Fibroblast of lung (primary cell): ENCODE data around the gene DPH7. TPM values are rescaled to one million over a fixed set of nuclear protein-coding genes. Genes with fewer than 3 reads are reported as not detected.
A peak's percentile ranks its signal among the peaks of the same experiment; 100 is the strongest.

ENCODE experiments used
- DNase-seq, 2 donors: peaks; one replicate each; pipeline versions ENCODE4 v3.0.0 to v3.0.0-alpha.2; 2010; ENCODE audit warnings: low read depth in 2 of 2
- H2AFZ ChIP-seq: 2 replicates; pipeline ENCODE4 v1.5.1; 2012; ENCODE audit warnings: low read length, control low read depth, inconsistent platforms
- H3K27ac ChIP-seq: 2 replicates; pipeline ENCODE4 v1.5.1; 2011; ENCODE audit warnings: low read length, control low read depth; ENCODE audit not compliant: insufficient read depth
- H3K27me3 ChIP-seq: 2 replicates; pipeline ENCODE4 v1.5.1; 2011; ENCODE audit warnings: mild to moderate bottlenecking, low read length; ENCODE audit not compliant: control insufficient read depth, insufficient read depth
- H3K36me3 ChIP-seq: 2 replicates; pipeline ENCODE4 v1.5.1; 2011; ENCODE audit warnings: low read length; ENCODE audit not compliant: control insufficient read depth, insufficient read depth
- H3K4me1 ChIP-seq: 2 replicates; pipeline ENCODE4 v1.5.1; 2011; ENCODE audit warnings: low read length; ENCODE audit not compliant: control insufficient read depth, insufficient read depth; ENCODE audit errors: extremely low read depth
- H3K4me2 ChIP-seq: 2 replicates; pipeline ENCODE4 v1.5.1; 2011; ENCODE audit warnings: low read length, control low read depth; ENCODE audit not compliant: insufficient read depth; ENCODE audit errors: extremely low read depth
- H3K4me3 ChIP-seq, 4 experiments: fragments of 200-600 bp in 1 of 4; sonication (generic) in 1 of 4; replicated peaks in 1 of 4; 2 replicates each; pipeline ENCODE4 v1.5.1; 2011 to 2016; ENCODE audit warnings: low read length in 4 of 4, low read depth in 3 of 4, mild to moderate bottlenecking in 3 of 4, control low read depth in 2 of 4, inconsistent platforms in 1 of 4, mixed read lengths in 1 of 4; ENCODE audit not compliant: insufficient read depth in 1 of 4; ENCODE audit errors: control extremely low read depth in 1 of 4
- H3K79me2 ChIP-seq: 2 replicates; pipeline ENCODE4 v1.5.1; 2012; ENCODE audit warnings: mild to moderate bottlenecking, low read length, inconsistent platforms; ENCODE audit not compliant: control insufficient read depth, insufficient read depth
- H3K9ac ChIP-seq: 2 replicates; pipeline ENCODE4 v1.5.1; 2011; ENCODE audit warnings: mild to moderate bottlenecking, low read length, control low read depth; ENCODE audit not compliant: insufficient read depth
- H3K9me3 ChIP-seq: 2 replicates; pipeline ENCODE4 v1.5.1; 2012; ENCODE audit warnings: low read depth, low read length; ENCODE audit not compliant: control insufficient read depth, insufficient read depth
- H4K20me1 ChIP-seq: 2 replicates; pipeline ENCODE4 v1.5.1; 2011; ENCODE audit warnings: low read length; ENCODE audit not compliant: control insufficient read depth, insufficient read depth; ENCODE audit errors: extremely low read depth
- CTCF ChIP-seq, 2 donors: IDR thresholded peaks in 1 of 2; conservative IDR thresholded peaks in 1 of 2; 1 replicate in 1 of 2; 2 replicates in 1 of 2; pipeline ENCODE4 v1.5.1; 2011 to 2012; ENCODE audit warnings: low read length in 2 of 2, control low read depth in 1 of 2, inconsistent platforms in 1 of 2, low read depth in 1 of 2, mild to moderate bottlenecking in 1 of 2
- EZH2 ChIP-seq: IDR thresholded peaks from 2 replicates; pipeline ENCODE4 v1.5.1; 2012; ENCODE audit warnings: low read length, control low read depth, mild to moderate bottlenecking; ENCODE audit errors: missing control alignments
- polyA plus RNA-seq, 2 donors: library from polyadenylated mRNA; depleted of rRNA in 1 of 2; stranded (reverse) in 1 of 2; unstranded in 1 of 2; fragments of >200 nt; gene quantifications; 2 replicates each; pipeline ENCODE4 v1.2.1, GENCODE V29; 2011 to 2012; ENCODE audit warnings: missing spikeins in 1 of 2
- total RNA-seq: library from RNA; depleted of rRNA; stranded (reverse); fragments of >200 nt; gene quantifications from 2 replicates; pipeline ENCODE4 v1.2.1, GENCODE V29; 2014

DPH7 gene
- total and polyA plus RNA-seq, 2 donors (not counting 1 experiment from before 2014, with no cell fraction given): 15.7 to 20.6 TPM

GRCh38 chr9:137593176-137593575 lies 14.5 kb upstream of the DPH7 start:
- Histone ChIP-seq H4K20me1 (no peaks in the 10 kb centered on the region), H3K36me3 (peaks cover 5% of the 10 kb centered on the region), H3K27ac (no peak overlapping the region), H3K4me3 (no peak overlapping the region), H3K4me1 (peaks cover 4% of the 10 kb centered on the region), H3K27me3 (no peaks in the 10 kb centered on the region), H3K4me2 (no peak overlapping the region), H2AFZ (no peak overlapping the region), H3K79me2 (peaks cover 16% of the 10 kb centered on the region), H3K9me3 (no peaks in the 10 kb centered on the region), H3K9ac (no peak overlapping the region)
- no peak for TF ChIP-seq EZH2
- no peak for TF ChIP-seq CTCF (conservative IDR thresholded peaks at IDR 0.05 in 1 of 2, IDR thresholded peaks at IDR 0.05 in 1 of 2; ENCODE audit: low read depth in 1 of 2, low read length in 2 of 2)
- DNase-seq: no peak

- Histone ChIP-seq H3K4me1 (peaks cover 4% of the 10 kb centered on the region), H2AFZ (no peak overlapping the region), H3K4me2 (no peak overlapping the region), H3K4me3 (no peak overlapping the region), H4K20me1 (no peaks in the 10 kb centered on the region), H3K27ac (no peak overlapping the region), H3K9me3 (no peaks in the 10 kb centered on the region), H3K9ac (no peak overlapping the region), H3K27me3 (no peaks in the 10 kb centered on the region), H3K36me3 (peaks cover 7% of the 10 kb centered on the region), H3K79me2 (peaks cover 18% of the 10 kb centered on the region)
- TF ChIP-seq EZH2 (no peak), CTCF (conservative IDR thresholded peaks at IDR 0.05 in 1 of 2, IDR thresholded peaks at IDR 0.05 in 1 of 2; ENCODE audit: low read depth in 1 of 2, low read length in 2 of 2) (no peak)
- no peak for DNase-seq
Measured at GRCh38 chr9:137592767-137593166, 14.0 kb upstream of the DPH7 start.

- Histone ChIP-seq H3K79me2 (peaks cover 18% of the 10 kb centered on the region), H3K4me2 (peak within 1 kb of the TSS; percentile 99), H3K27ac (peak within 1 kb of the TSS; percentile 62), H3K36me3 (peaks cover 16% of the 10 kb centered on the region), H4K20me1 (no peaks in the 10 kb centered on the region), H2AFZ (peak within 1 kb of the TSS; percentile 82), H3K4me3 (peak within 1 kb of the TSS; percentile 55 to 81 (median 76)), H3K9me3 (no peaks in the 10 kb centered on the region), H3K27me3 (no peaks in the 10 kb centered on the region), H3K9ac (peak within 1 kb of the TSS; percentile 77), H3K4me1 (peaks cover 4% of the 10 kb centered on the region)
- TF ChIP-seq CTCF (conservative IDR thresholded peaks at IDR 0.05 in 1 of 2, IDR thresholded peaks at IDR 0.05 in 1 of 2; ENCODE audit: low read depth in 1 of 2, low read length in 2 of 2) (no peak), EZH2 (no peak)
- DNase-seq: peak; percentile 72 to 81
Measured at GRCh38 chr9:137590469-137591383, 12.0 kb upstream of the DPH7 start, which contains the start of gene ZMYND19. Gene ZMYND19, minus strand, starts transcription at chr9:137590512. Its CDS starts 249 bp downstream, at chr9:137590263.
